HEK293T (cell line): ENCODE results near the gene PREX1.

Experiments
- FOXM1 ChIP-seq: fragments of 450-650 bp; IDR thresholded peaks from 2 replicates; pipeline ENCODE4 v1.6.1; 2017; ENCODE audit warnings: mild to moderate bottlenecking, borderline replicate concordance
- L3MBTL2 ChIP-seq: fragments of 450-650 bp; conservative IDR thresholded peaks from 2 replicates; pipeline ENCODE4 v1.6.1; 2016; ENCODE audit warnings: mild to moderate bottlenecking
- PKNOX1 ChIP-seq: fragments of 450-650 bp; IDR thresholded peaks from 2 replicates; pipeline ENCODE4 v1.6.1; 2016

GRCh38 chr20:48608756-48609155 is 219.0 kb downstream of the PREX1 start:
- TF ChIP-seq L3MBTL2 (no peak), PKNOX1 (no peak), FOXM1 (no peak)
